PC-3 (cell line): ENCODE data around the gene KEAP1. TPM values are rescaled to one million over a fixed set of nuclear protein-coding genes. Genes with fewer than 3 reads are reported as not detected.
"Not testable (repeated sequence)": the region's sequence is repeated elsewhere in the genome, so short reads cannot be mapped to it uniquely, and the experiment has no call there.

ENCODE experiments used
- ATAC-seq: fragments of 200-7000 bp; cut with Tn5 transposase; 2 replicates; pipeline ENCODE4 v1.9.1; 2020; ENCODE audit warnings: mild to moderate bottlenecking, moderate library complexity
- BruUV-seq: library from RNA; stranded (reverse); fragments of 400-500 nt; replicated peaks from 2 replicates; lab custom pipeline; 2021; lab: Mats Ljungman, UMichigan
- CTCF ChIA-PET: fragments of 300-600 bp; sonication (Branson Sonifier 250); formaldehyde crosslinking; loops from one replicate; lab custom pipeline; 2022; ENCODE audit warnings: antibody characterized with exemption; lab: Charles Lee
- POLR2A ChIA-PET: fragments of 300-600 bp; sonication (Branson Sonifier 250); formaldehyde crosslinking; loops from one replicate; lab custom pipeline; 2022; ENCODE audit warnings: antibody characterized with exemption; ENCODE audit not compliant: unreplicated experiment; lab: Charles Lee
- DNase-seq: peaks from one replicate; pipeline ENCODE4 v3.0.0-alpha.2; 2015
- H2AFZ ChIP-seq: fragments of 300-600 bp; sonication (generic); 2 replicates; pipeline ENCODE4 v1.6.0; 2016; ENCODE audit warnings: antibody characterized with exemption, low read length
- H3F3A ChIP-seq: fragments of 300-600 bp; sonication (generic); one replicate; pipeline ENCODE4 v1.6.0; 2017; ENCODE audit warnings: antibody characterized with exemption, low read length, control low read depth, mild to moderate bottlenecking; ENCODE audit not compliant: unreplicated experiment
- H3K27ac ChIP-seq: fragments of 300-600 bp; sonication (generic); 2 replicates; pipeline ENCODE4 v1.5.1; 2016; ENCODE audit warnings: mild to moderate bottlenecking, low read length
- H3K27me3 ChIP-seq: fragments of 300-600 bp; sonication (generic); 2 replicates; pipeline ENCODE4 v1.6.1; 2016; ENCODE audit warnings: low read length, mixed read lengths
- H3K36me3 ChIP-seq: fragments of 300-600 bp; sonication (generic); 2 replicates; pipeline ENCODE4 v1.6.1; 2016; ENCODE audit warnings: low read depth, mixed run types, low read length, mixed read lengths
- H3K4me1 ChIP-seq: fragments of 300-600 bp; sonication (generic); 2 replicates; pipeline ENCODE4 v1.5.1; 2016; ENCODE audit warnings: low read length; ENCODE audit not compliant: insufficient read depth
- H3K4me2 ChIP-seq: fragments of 300-600 bp; sonication (generic); 2 replicates; pipeline ENCODE4 v1.6.0; 2016; ENCODE audit warnings: low read length
- H3K4me3 ChIP-seq: fragments of 300-600 bp; sonication (generic); 2 replicates; pipeline ENCODE4 v1.5.1; 2016; ENCODE audit warnings: mild to moderate bottlenecking, low read length, mixed read lengths
- H3K79me2 ChIP-seq: fragments of 300-600 bp; sonication (generic); 2 replicates; pipeline ENCODE4 v1.6.1; 2017; ENCODE audit warnings: low read length, mixed read lengths
- H3K9ac ChIP-seq: fragments of 300-600 bp; sonication (generic); 2 replicates; pipeline ENCODE4 v1.6.0; 2016; ENCODE audit warnings: mild to moderate bottlenecking, low read length
- H3K9me2 ChIP-seq: fragments of 300-600 bp; sonication (generic); replicated peaks from 2 replicates; pipeline ENCODE4 v1.6.1; 2016; ENCODE audit warnings: mixed run types, low read length, mixed read lengths
- H3K9me3 ChIP-seq: fragments of 300-600 bp; sonication (generic); 2 replicates; pipeline ENCODE4 v1.6.1; 2016; ENCODE audit warnings: low read length, mixed read lengths
- H4K20me1 ChIP-seq: fragments of 300-600 bp; sonication (generic); 2 replicates; pipeline ENCODE4 v1.6.1; 2016; ENCODE audit warnings: low read length, mixed read lengths
- EZH2 ChIP-seq: fragments of 300-600 bp; sonication (generic); IDR thresholded peaks from one replicate; pipeline ENCODE4 v1.6.1; 2017; ENCODE audit warnings: antibody characterized with exemption, mild to moderate bottlenecking, low read length; ENCODE audit not compliant: unreplicated experiment
- EZH2phosphoT487 ChIP-seq: fragments of 300-600 bp; sonication (generic); IDR thresholded peaks from 2 replicates; pipeline ENCODE4 v1.6.1; 2018; ENCODE audit warnings: mild to moderate bottlenecking, antibody characterized with exemption, low read length, borderline replicate concordance
- intact Hi-C: fragments of 100-400 bp; cut with micrococcal nuclease; formaldehyde crosslinking; loops from 2 replicates; pipeline ENCODE4 v1.9.0; 2023
- total RNA-seq: library from RNA; depleted of rRNA; stranded (reverse); fragments of >200 nt; gene quantifications from 2 replicates; pipeline ENCODE4 v1.2.3, GENCODE V29; 2014
- TF ChIP-seq, protein P1 (sequence below): fragments of 300-600 bp; sonication (generic); conservative IDR thresholded peaks from 2 replicates; pipeline ENCODE4 v1.5.1; 2017; ENCODE audit warnings: antibody characterized with exemption, low read depth, mild to moderate bottlenecking, low read length

KEAP1 gene
- total RNA-seq, 1 experiment from 2014 or later = 151 TPM

DNA sequence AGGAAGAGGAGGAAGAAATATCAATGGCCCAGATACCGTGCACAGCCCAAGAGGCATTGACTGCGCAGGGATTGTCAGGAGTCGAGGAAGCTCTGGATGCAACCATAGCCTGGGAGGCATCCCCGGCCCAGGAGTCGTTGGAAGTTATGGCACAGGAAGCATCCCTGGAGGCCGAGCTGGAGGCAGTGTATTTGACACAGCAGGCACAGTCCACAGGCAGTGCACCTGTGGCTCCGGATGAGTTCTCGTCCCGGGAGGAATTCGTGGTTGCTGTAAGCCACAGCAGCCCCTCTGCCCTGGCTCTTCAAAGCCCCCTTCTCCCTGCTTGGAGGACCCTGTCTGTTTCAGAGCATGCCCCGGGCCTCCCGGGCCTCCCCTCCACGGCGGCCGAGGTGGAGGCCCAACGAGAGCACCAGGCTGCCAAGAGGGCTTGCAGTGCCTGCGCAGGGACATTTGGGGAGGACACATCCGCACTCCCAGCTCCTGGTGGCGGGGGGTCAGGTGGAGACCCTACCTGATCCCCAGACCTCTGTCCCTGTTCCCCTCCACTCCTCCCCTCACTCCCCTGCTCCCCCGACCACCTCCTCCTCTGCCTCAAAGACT lies 36.0 kb downstream of the KEAP1 start:
- ATAC-seq = no peak
- POLR2A ChIA-PET = no interaction called here
- DNase-seq = no peak
- Histone ChIP-seq H3F3A (no peaks in the 10 kb centered on the region), H3K9me2 (no peaks in the 10 kb centered on the region), H4K20me1 (no peaks in the 10 kb centered on the region), H3K79me2 (no peaks in the 10 kb centered on the region), H3K9ac (no peak overlapping the region), H3K9me3 (no peaks in the 10 kb centered on the region), H3K4me3 (no peak overlapping the region), H3K4me2 (no peak overlapping the region), H2AFZ (no peak overlapping the region), H3K27ac (no peak overlapping the region), H3K4me1 (no peaks in the 10 kb centered on the region), H3K36me3 (no peaks in the 10 kb centered on the region), H3K27me3 (no peaks in the 10 kb centered on the region)
- BruUV-seq = no TSS peak
- TF ChIP-seq, protein P1, sequence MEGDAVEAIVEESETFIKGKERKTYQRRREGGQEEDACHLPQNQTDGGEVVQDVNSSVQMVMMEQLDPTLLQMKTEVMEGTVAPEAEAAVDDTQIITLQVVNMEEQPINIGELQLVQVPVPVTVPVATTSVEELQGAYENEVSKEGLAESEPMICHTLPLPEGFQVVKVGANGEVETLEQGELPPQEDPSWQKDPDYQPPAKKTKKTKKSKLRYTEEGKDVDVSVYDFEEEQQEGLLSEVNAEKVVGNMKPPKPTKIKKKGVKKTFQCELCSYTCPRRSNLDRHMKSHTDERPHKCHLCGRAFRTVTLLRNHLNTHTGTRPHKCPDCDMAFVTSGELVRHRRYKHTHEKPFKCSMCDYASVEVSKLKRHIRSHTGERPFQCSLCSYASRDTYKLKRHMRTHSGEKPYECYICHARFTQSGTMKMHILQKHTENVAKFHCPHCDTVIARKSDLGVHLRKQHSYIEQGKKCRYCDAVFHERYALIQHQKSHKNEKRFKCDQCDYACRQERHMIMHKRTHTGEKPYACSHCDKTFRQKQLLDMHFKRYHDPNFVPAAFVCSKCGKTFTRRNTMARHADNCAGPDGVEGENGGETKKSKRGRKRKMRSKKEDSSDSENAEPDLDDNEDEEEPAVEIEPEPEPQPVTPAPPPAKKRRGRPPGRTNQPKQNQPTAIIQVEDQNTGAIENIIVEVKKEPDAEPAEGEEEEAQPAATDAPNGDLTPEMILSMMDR = no peak
- no peak for TF ChIP-seq EZH2phosphoT487
- no peak for TF ChIP-seq EZH2
- CTCF ChIA-PET = no interaction called here
- intact Hi-C loops = no loop called here

DNA sequence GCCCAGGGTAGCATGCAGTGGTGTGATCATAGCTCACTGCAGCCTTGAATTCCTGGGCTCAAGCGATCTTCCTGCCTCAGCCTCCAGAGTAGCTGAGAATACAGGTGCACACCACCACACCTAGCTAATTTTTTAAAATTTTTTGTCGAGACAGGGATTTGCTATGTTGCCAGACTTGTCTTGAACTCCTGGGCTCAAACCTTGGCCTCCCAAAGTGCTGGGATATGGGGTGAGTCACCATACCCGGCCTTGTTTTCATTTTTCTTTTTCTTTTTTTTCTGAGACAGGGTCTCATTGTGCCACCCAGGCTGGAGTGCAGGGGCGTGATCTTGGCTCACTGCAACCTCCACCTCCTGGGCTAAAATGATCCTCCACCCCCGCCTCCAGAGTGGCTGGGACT lies 38.7 kb downstream of the KEAP1 start:
- Histone ChIP-seq H3K36me3 (no peaks in the 10 kb centered on the region), H3K79me2 (no peaks in the 10 kb centered on the region), H3K27me3 (no peaks in the 10 kb centered on the region), H3K4me3 (no peak overlapping the region), H3K9ac (no peak overlapping the region), H3K9me2 (no peaks in the 10 kb centered on the region), H3K4me1 (0 out of 2 replicates have a peak, but pooled peaks cover 5% of the 10 kb centered on the region), H4K20me1 (no peaks in the 10 kb centered on the region), H3K27ac (no peak overlapping the region), H3K9me3 (no peaks in the 10 kb centered on the region), H2AFZ (no peak overlapping the region), H3K4me2 (no peak overlapping the region), H3F3A (no peaks in the 10 kb centered on the region)
- no peak for ATAC-seq
- ChIA-PET CTCF (interaction anchor here (0.6 kb wide), 1 partner anchor 475 kb away, joined by 3 read pairs; no protein-coding TSS in a partner anchor), POLR2A (no interaction called here)
- TF ChIP-seq, protein P1 = no peak
- TF ChIP-seq EZH2phosphoT487 (no peak), EZH2 (no peak)
- intact Hi-C loops = no loop called here
- BruUV-seq = no TSS peak
- DNase-seq = no peak

DNA sequence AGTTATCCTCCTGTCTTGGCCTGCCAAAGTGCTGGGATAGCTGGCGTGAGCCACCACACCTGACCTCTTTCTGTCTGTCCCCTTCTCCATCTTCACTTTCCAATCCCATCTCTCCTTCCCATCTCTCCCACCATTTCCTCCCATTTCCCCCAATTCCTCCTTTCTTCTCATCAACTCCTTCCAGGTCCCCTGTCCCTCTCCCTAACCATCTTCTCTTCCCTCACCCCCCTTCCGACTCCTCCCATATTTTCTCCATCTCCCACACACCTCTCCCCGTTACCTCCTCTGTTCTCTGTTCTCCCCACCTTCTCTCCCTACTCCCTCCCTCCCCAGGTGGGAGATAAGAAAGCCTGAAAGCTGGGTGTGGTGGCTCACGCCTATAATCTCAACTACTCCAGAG lies 40.6 kb downstream of the KEAP1 start:
- Histone ChIP-seq H3K9me3 (no peaks in the 10 kb centered on the region), H3K9ac (no peak overlapping the region), H3K9me2 (no peaks in the 10 kb centered on the region), H2AFZ (no peak overlapping the region), H3F3A (no peaks in the 10 kb centered on the region), H4K20me1 (no peaks in the 10 kb centered on the region), H3K79me2 (no peaks in the 10 kb centered on the region), H3K36me3 (no peaks in the 10 kb centered on the region), H3K4me3 (no peak overlapping the region), H3K27ac (no peak overlapping the region), H3K4me1 (0 out of 2 replicates have a peak, but pooled peaks cover 5% of the 10 kb centered on the region), H3K4me2 (no peak overlapping the region), H3K27me3 (no peaks in the 10 kb centered on the region)
- ATAC-seq = no peak
- intact Hi-C loops = no loop called here
- CTCF ChIA-PET = no interaction called here
- no peak for DNase-seq
- TF ChIP-seq, protein P1 = no peak
- no peak for TF ChIP-seq EZH2
- no peak for TF ChIP-seq EZH2phosphoT487
- BruUV-seq = no TSS peak
- POLR2A ChIA-PET = no interaction called here

DNA sequence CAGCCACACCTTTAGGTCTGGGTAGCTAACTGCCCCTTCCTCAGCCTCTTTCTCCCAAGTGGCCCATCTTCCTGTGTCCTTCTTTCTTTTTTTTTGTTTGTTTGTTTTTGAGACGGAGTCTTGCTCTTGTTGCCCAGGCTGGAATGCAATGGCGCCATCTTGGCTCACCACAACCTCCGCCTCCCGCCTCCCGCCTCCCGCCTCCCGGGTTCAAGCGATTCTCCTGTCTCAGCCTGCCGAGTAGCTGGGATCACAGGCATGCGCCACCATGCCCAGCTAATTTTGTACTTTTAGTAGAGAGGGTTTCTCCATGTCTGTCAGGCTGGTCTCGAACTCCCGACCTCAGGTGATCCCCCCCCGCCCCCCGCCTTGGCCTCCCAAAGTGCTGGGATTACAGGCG lies 41.1 kb downstream of the KEAP1 start:
- CTCF ChIA-PET = not testable (repeated sequence)

More for the DNA sequence above, 41.1 kb downstream of the KEAP1 start:
- H3F3A ChIP-seq, ATAC-seq, H3K4me3 ChIP-seq, intact Hi-C loops, H3K9me3 ChIP-seq, H3K36me3 ChIP-seq, H3K9me2 ChIP-seq, DNase-seq, H3K79me2 ChIP-seq, H3K27ac ChIP-seq, H3K27me3 ChIP-seq, H3K4me1 ChIP-seq, H3K9ac ChIP-seq, H4K20me1 ChIP-seq, BruUV-seq: not testable (repeated sequence)
- POLR2A ChIA-PET = interaction anchor here (0.7 kb wide), 1 partner anchor 48 kb away, joined by 3 read pairs; no protein-coding TSS in a partner anchor
- H3K4me2 ChIP-seq = peak overlapping the region; percentile 74
- peak overlapping the region; percentile 82; the same call in 1 of the 2 replicates for H2AFZ ChIP-seq
